ENCODE data around the gene GTF2A1.
"Not testable (repeated sequence)": the region's sequence is repeated elsewhere in the genome, so short reads cannot be mapped to it uniquely, and the experiment has no call there.

The GTF2A1 gene

DNA sequence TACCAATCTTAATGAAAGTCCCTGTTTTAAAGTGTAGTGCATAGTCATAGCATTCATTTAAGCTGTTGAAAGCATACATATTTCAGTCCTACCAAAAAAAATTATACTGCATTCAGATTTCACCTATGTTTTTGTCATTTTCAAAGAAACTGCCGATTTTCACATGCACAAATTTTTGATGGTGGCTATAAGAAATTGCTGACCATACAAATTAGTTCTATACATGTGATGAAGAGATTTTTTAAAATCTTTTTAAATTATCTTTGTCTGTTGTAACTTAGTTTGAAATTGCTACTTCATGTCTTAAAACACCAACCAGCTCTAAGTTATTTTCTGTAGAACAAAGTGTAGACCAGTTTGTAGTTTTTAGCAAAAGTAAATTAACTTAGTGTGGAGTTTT, 3.5 kb upstream of the GTF2A1 start:
- no peak for DNase-seq

- not testable (repeated sequence) for DNase-seq
Observed at GRCh38 chr14:81223788-81224187, 3.0 kb upstream of the GTF2A1 start.

DNA sequence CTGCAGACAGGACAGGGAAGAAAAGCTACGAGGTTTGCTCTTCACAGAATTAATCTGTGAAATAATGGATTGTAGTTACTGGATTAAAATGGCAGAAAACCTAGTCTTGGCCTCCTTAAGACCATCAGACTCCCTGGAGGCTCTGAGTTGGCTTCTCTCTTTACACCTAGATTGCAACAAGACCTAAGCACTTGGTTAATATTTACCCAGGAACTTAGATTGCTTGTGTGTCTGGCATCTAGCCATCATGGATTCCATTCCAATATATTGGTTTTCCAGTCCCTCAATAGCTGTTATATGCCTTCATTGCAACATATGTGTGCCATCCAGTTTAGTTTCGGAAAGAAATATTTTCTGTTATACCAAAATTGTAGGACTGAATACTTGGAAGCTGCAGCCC, 1.9 kb upstream of the GTF2A1 start:
- DNase-seq = no peak

GRCh38 chr14:81222126-81222525, 1.4 kb upstream of the GTF2A1 start:
- no peak for DNase-seq

DNA sequence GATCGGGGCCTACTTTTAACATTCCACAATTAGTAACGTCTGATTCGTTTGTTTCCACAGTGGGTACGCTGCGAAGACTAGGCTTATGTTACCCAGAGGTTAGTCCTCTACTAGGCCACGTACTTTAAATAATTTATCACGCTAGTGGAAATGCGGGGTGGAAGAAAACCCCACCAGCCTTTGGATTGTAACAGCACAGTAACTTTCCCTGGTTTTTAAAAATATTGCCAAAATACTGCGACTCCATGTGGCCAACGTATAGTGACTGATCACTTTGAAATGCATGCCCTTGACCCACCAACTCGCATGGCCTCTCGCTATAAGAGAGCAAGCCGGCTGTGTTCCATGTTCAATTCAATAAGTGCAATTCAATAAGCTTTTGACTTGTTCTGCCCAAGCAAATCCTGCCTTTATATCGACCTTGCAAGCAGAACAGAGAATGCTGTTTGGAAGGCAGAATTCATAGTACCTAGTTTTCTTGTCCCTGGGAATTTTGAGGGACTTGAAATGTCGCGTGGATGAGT, 882 bp upstream of the GTF2A1 start:
- no peak for DNase-seq

- DNase-seq = no peak
Observed at GRCh38 chr14:81220580-81220829, 254 bp downstream of the GTF2A1 start.

DNA sequence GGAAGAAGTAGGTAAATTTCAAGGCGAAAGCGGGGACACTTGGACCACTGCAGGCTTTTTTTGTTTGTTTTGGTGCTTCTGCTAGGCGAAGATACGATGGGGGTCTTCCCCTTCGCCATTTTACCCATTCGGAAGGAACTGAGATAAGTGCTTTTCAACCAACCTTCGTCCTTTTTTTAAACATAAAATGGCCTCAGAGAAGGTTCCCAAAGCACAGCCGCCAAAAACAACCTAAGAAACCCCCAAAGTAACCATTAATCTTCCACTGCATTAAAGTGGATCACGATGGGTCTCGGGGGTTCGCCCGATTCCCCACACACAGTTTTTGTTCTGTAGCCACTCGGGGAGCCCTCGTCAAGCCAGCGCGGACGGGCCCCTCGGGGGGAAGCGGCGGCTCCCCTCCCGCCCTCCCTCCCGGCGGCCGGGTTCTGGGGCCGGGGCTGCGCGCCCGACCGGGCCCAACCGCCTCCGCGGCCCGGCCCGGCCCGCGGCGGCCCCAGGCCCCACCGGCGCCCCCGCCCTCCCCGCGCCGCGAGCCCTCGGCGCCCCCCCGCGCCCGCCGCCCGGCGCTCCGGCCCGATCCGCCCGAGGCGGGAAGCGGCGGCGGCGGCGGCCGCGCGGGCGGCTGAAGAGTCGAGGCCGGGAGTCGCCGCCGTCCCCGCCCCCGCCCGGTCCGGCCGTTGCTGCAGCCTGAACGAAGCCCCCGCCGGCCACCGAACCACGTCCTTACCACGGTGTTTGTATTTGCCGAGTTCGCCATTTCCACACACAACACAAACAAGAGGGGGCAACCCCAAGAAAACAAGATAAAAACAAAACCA, 790 bp downstream of the GTF2A1 start:
- peak in 1 of 2 experiments; percentile 64 for DNase-seq

GRCh38 chr14:81219210-81219758, 1.5 kb downstream of the GTF2A1 start:
- peak; percentile 97 to 98 for DNase-seq

- DNase-seq = peak; percentile 72 to 81
Observed at GRCh38 chr14:81211844-81212243, 8.9 kb downstream of the GTF2A1 start.

DNA sequence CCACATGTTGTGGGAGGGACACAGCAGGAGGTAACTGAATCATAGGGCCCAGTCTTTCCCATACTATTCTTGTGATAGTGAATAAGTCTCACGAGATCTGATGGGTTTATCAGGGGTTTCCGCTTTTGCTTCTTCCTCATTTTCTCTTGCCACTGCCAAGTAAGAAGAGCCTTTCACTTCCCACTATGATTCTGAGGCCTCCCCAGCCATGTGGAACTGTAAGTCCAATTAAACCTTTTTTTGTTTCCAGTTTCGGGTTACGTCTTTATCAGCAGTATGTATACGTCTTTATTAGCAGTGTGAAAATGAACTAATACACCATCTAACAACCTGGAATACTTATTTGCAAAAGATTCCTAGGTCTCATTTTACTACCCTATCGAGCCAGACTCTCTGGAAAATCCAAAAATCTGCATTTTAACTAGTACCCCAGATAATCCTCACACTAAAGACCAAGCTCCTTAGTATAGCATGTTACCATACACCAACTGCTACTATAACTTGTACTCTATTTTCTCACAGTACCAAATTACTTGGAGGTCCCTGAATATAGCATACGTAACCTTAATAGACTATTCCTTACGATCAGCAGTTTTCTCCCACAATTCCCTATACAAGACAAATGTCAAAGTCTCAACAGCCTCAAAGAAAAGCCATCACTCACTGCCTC, 11.5 kb downstream of the GTF2A1 start:
- DNase-seq = peak; percentile 50 to 64

DNA sequence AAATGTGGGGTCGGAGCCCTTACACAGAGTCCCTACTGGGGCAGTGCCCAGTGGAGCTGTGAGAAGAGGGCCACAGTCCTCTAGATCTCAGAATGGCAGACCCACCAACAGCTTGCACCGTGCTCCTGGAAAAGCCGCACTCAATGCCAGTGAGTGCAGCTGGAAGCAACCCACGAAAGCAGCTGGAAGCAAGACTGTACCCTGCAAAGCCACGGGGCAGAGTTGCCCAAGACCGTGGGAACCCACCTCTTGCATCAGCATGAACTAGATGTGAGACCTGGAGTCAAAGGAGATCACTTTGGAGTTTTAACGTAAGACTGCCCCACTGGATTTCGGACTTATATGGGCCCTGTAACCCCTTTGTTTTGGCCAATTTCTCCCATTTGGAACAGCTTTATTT, 12.3 kb downstream of the GTF2A1 start:
- DNase-seq = no peak

DNA sequence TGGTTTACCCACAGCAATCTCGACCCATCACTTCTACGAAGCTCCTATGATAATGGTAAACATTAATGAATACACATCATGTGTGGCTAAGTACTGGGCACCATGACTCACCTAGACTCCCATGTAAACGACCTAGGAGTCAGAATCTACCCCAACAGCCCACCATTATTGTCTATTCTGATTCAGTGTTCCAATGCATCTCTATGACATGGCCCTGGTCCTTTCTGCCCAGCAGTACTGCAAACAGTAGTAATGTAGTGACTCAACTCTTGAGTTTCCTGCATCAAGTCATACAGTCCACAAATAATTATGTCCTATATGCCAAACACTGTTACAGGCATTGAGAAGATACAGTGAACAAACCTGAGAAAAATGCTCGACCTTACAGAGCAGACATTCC, 14.6 kb downstream of the GTF2A1 start:
- DNase-seq = no peak

DNA sequence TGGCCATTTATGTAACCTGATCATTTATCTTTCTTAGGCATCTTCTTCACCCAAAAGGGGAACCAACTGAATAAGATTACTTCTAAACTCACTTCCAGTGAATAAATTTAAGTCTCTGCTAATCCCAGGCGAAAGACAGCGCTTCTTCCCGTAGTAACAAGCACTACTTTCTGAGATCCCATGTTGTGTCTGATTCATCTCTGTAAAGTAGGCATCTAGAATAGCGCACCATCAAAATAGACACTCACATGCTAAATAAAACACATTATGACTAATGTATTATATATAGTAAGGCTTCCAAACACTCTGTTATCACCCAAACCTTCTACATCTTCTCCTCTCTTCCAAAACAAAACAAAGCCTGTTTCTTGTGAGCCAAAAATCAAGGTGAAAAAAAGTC, 15.1 kb downstream of the GTF2A1 start:
- no peak for DNase-seq

- peak; percentile 65 for DNase-seq
Observed at GRCh38 chr14:81200054-81200453, 20.7 kb downstream of the GTF2A1 start.

GRCh38 chr14:81199084-81199483, 21.7 kb downstream of the GTF2A1 start:
- no peak for DNase-seq

GRCh38 chr14:81198651-81199050, 22.1 kb downstream of the GTF2A1 start:
- DNase-seq = no peak

GRCh38 chr14:81193924-81194633, 26.7 kb downstream of the GTF2A1 start:
- no peak for DNase-seq

- no peak for DNase-seq
Observed at GRCh38 chr14:81192594-81192993, 28.2 kb downstream of the GTF2A1 start.

- DNase-seq = no peak
Observed at GRCh38 chr14:81187832-81188522, 32.8 kb downstream of the GTF2A1 start.

GRCh38 chr14:81179631-81180030, 41.1 kb downstream of the GTF2A1 start:
- no peak for DNase-seq

DNA sequence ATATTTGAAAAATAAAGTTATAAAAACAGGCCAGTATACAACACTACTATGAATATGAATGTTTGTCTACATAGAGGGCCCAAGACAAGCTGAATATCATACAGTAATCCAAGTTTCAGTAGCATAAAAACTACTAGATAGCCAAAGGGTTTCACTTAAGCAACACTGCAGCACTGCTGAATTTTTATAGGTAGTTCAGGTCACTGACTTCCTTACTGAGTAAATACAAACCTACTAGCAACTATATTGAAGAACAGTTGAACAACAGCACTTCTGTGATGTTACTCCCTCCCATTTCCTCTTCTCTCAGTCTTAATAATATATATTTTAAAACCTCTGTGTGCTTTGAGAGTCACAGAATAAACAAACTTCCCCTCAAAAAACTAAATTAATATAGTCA, 42.7 kb downstream of the GTF2A1 start:
- no peak for DNase-seq

DNA sequence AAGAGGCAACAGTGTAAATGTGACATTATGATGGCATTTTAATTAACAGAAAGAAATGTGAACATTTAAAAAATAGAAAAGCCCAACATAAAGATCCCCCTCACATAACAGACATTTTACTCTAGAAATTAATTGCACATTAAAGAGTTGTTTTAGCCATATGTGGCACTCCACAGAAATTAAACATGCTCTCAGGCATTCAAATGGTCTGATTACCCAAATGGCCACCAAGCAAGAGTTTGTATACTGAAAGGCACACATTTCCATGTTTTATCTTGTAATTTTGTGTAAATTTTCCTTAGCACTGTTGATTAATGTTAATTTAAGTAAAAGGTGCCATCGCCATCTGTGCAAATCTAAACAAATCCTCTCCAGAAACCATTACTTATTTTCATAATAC, 43.5 kb downstream of the GTF2A1 start:
- DNase-seq = no peak

DNA sequence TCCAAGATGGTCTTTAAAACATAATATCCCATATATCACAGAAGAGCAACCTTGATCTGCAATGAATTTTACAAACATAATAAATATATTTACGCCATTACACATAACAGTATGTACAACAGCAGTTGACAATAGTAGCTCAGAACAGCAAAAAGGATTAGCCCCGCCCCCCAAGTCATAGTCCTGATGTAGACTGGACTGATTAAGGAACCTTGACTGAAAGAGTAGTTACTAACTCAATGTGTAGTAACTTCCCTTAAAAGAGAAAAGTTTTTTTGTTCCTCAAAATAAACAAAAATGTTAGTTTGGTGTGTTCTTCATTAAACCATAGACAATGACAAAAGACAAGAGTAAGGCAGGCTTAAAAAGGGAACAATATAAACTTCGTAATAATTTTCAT, 44.5 kb downstream of the GTF2A1 start:
- peak; percentile 5 to 24 for DNase-seq

All from Kasumi-1 (cell line).